ENCODE data around the gene PKHD1. TPM values are rescaled to one million over a fixed set of nuclear protein-coding genes. Genes with fewer than 3 reads are reported as not detected.

Gene PKHD1
- total RNA-seq, 2 donors from 2014 or later, result not detected

GRCh38 chr6:51800603-51801002 is 286.8 kb downstream of the PKHD1 start:
- H3K4me3 ChIP-seq, result no peak overlapping the region
- no peak for TF ChIP-seq CTCF (IDR thresholded peaks at IDR 0.05)
- no peak for DNase-seq (ENCODE audit: low spot score)
- no peak overlapping the region for H3K27ac ChIP-seq
- H3K27me3 ChIP-seq, result no peaks in the 10 kb centered on the region
- H3K36me3 ChIP-seq, result no peaks in the 10 kb centered on the region
- peaks cover 0 to 8% of the 10 kb centered on the region in 2 donors for H3K9me3 ChIP-seq
- no peaks in the 10 kb centered on the region for H3K4me1 ChIP-seq

GRCh38 chr6:51793393-51793792 is 294.0 kb downstream of the PKHD1 start:
- Histone ChIP-seq H3K27me3 (no peaks in the 10 kb centered on the region), H3K36me3 (no peaks in the 10 kb centered on the region), H3K4me1 (no peaks in the 10 kb centered on the region), H3K9me3 (peaks cover 0 to 11% of the 10 kb centered on the region in 2 donors), H3K27ac (no peak overlapping the region), H3K4me3 (no peak overlapping the region)
- DNase-seq (ENCODE audit: low spot score), result no peak
- TF ChIP-seq CTCF (IDR thresholded peaks at IDR 0.05), result no peak

- Histone ChIP-seq H3K9me3 (peaks cover 0 to 11% of the 10 kb centered on the region in 2 donors), H3K4me1 (no peaks in the 10 kb centered on the region), H3K27ac (no peak overlapping the region), H3K27me3 (no peaks in the 10 kb centered on the region), H3K36me3 (no peaks in the 10 kb centered on the region), H3K4me3 (no peak overlapping the region)
- no peak for TF ChIP-seq CTCF (IDR thresholded peaks at IDR 0.05)
- DNase-seq (ENCODE audit: low spot score), result no peak
Observed at GRCh38 chr6:51792273-51793030, 295.0 kb downstream of the PKHD1 start.

GRCh38 chr6:51790946-51791345 is 296.5 kb downstream of the PKHD1 start:
- DNase-seq (ENCODE audit: low spot score), result no peak
- Histone ChIP-seq H3K9me3 (peaks cover 0 to 7% of the 10 kb centered on the region in 2 donors), H3K36me3 (no peaks in the 10 kb centered on the region), H3K27me3 (no peaks in the 10 kb centered on the region), H3K4me3 (no peak overlapping the region), H3K27ac (no peak overlapping the region), H3K4me1 (no peaks in the 10 kb centered on the region)
- TF ChIP-seq CTCF (IDR thresholded peaks at IDR 0.05), result no peak

- no peaks in the 10 kb centered on the region for H3K9me3 ChIP-seq
- H3K27ac ChIP-seq, result no peak overlapping the region
- no peak for TF ChIP-seq CTCF (IDR thresholded peaks at IDR 0.05)
- no peak for DNase-seq (ENCODE audit: low spot score)
- H3K4me3 ChIP-seq, result no peak overlapping the region
- no peaks in the 10 kb centered on the region for H3K27me3 ChIP-seq
- H3K4me1 ChIP-seq, result no peaks in the 10 kb centered on the region
- no peaks in the 10 kb centered on the region for H3K36me3 ChIP-seq
Observed at GRCh38 chr6:51788121-51788520, 299.3 kb downstream of the PKHD1 start.

- no peak overlapping the region for H3K27ac ChIP-seq
- TF ChIP-seq CTCF (IDR thresholded peaks at IDR 0.05), result no peak
- H3K9me3 ChIP-seq, result no peaks in the 10 kb centered on the region
- no peak overlapping the region for H3K4me3 ChIP-seq
- H3K36me3 ChIP-seq, result no peaks in the 10 kb centered on the region
- no peak for DNase-seq (ENCODE audit: low spot score)
- no peaks in the 10 kb centered on the region for H3K4me1 ChIP-seq
- no peaks in the 10 kb centered on the region for H3K27me3 ChIP-seq
Observed at GRCh38 chr6:51778666-51779065, 308.7 kb downstream of the PKHD1 start.

Data from right atrium auricular region (tissue), 2 donors.